ENCODE data around the gene GRK5.
"Not testable (repeated sequence)": the region's sequence is repeated elsewhere in the genome, so short reads cannot be mapped to it uniquely, and the experiment has no call there.

Gene GRK5

DNA sequence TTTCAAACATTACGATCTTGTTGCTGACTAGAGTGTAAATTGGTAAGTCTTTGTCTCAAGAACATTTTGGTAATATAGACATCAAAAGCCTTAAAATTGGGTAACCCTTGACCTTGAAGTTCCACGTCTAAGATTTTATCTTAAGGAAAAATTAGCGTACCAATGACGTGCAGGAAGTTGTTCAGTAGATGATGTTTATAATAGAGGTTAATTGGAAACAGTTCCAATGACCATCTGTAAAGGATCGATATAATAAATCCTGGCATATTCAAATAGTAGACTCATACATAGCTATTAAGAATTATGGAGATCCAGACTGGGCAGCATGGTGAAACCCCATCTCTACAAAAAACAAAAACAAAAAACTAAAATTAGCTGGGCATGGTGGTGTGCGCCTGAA lies 20.5 kb downstream of the GRK5 start:
- H3K4me1 Mint-ChIP-seq = peaks cover 14% of the 10 kb centered on the region
- peaks cover 18% of the 10 kb centered on the region for H3K36me3 Mint-ChIP-seq (ENCODE audit: low read depth)
- H3K27ac Mint-ChIP-seq = no peak overlapping the region
- no peak overlapping the region for H3K4me3 Mint-ChIP-seq
- TF ChIP-seq CTCF (IDR thresholded peaks at IDR 0.05; ENCODE audit: unreplicated experiment in 3 of 3) = no peak
- H3K9me3 Mint-ChIP-seq = peaks cover 17% of the 10 kb centered on the region
- no peaks in the 10 kb centered on the region for H3K27me3 Mint-ChIP-seq (ENCODE audit: low read depth)

- Mint-ChIP-seq H3K27ac (peak overlapping the region in 1 of 3 experiments; percentile 34), H3K9me3 (peaks cover 17% of the 10 kb centered on the region)
- TF ChIP-seq CTCF (IDR thresholded peaks at IDR 0.05; ENCODE audit: unreplicated experiment in 3 of 3) = no peak
Observed at GRCh38 chr10:119231654-119232053, 24.3 kb downstream of the GRK5 start.

DNA sequence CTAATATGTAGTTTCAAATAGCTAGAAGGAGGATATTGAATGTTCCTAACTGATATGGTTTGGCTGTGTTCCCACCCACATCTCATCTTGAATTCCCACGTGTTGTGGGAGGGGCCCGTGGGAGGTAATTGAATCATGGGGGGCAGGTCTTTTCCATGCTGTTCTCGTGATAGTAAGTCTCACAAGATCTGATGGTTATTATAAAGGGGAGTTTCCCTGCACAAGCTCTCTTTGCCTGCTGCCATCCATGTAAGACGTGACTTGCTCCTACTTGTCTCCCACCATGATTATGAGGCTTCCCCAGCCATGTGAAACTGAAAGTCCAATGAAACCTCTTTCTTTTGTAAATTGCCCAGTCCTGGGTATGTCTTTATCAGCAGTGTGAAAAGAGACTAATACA lies 25.1 kb downstream of the GRK5 start:
- H3K9me3 Mint-ChIP-seq = peaks cover 17% of the 10 kb centered on the region
- H3K27ac Mint-ChIP-seq = peak overlapping the region in 1 of 3 experiments; percentile 34
- H3K27me3 Mint-ChIP-seq (ENCODE audit: low read depth); H3K4me3 Mint-ChIP-seq: not testable (repeated sequence)
- H3K4me1 Mint-ChIP-seq = peaks cover 32% of the 10 kb centered on the region
- peaks cover 18% of the 10 kb centered on the region for H3K36me3 Mint-ChIP-seq (ENCODE audit: low read depth)

More at GRCh38 chr10:119231654-119232053, 24.3 kb downstream of the GRK5 start:
- Mint-ChIP-seq H3K36me3 (ENCODE audit: low read depth) (peaks cover 18% of the 10 kb centered on the region), H3K27me3 (ENCODE audit: low read depth) (no peaks in the 10 kb centered on the region), H3K4me3 (no peak overlapping the region), H3K4me1 (peaks cover 24% of the 10 kb centered on the region)

DNA sequence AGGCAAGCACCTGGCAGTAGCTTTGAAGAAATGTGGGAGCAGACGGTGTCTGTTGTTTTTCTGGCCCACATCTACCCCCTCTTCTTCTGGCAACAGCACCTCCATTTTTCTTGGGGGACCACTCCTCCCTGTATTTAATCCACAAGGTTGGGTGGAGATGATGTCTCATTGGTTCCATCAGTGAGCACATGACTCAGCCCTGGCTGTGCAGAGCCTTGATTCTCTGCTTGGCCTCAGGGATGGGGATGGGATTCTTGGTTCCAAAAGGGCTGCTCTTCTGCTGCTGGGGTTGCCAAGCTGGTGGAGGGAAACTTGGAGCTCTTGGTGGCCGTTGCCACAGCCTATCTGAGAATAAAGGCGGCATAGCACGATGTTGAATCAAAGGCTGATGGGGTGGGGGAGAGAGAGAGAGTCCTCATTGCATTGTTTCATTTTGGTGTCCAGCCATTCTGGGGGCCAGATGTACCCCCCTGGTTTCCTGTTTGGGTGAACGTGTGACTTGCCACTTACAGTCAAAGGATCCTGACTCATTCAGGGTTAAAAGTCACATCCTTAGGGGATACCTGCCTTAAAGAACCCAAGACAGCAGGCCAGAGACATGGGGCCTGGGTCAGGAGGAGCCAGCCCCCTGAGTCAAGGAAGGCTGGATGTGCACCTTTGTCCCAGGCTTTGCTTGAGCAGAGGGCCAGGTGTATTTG lies 25.9 kb downstream of the GRK5 start:
- Mint-ChIP-seq H3K4me3 (no peak overlapping the region), H3K36me3 (ENCODE audit: low read depth) (peaks cover 18% of the 10 kb centered on the region), H3K9me3 (peaks cover 17% of the 10 kb centered on the region), H3K27ac (peak overlapping the region in 2 of 3 experiments; percentile 72 to 97), H3K4me1 (peaks cover 40% of the 10 kb centered on the region), H3K27me3 (ENCODE audit: low read depth) (no peaks in the 10 kb centered on the region)
- TF ChIP-seq CTCF (IDR thresholded peaks at IDR 0.05; ENCODE audit: unreplicated experiment in 3 of 3) = no peak

GRCh38 chr10:119233821-119234220 lies 26.4 kb downstream of the GRK5 start:
- peaks cover 17% of the 10 kb centered on the region for H3K9me3 Mint-ChIP-seq
- no peaks in the 10 kb centered on the region for H3K27me3 Mint-ChIP-seq (ENCODE audit: low read depth)
- H3K4me3 Mint-ChIP-seq = no peak overlapping the region
- H3K27ac Mint-ChIP-seq = peak overlapping the region; percentile 72 to 97 (median 78)
- peaks cover 45% of the 10 kb centered on the region for H3K4me1 Mint-ChIP-seq
- H3K36me3 Mint-ChIP-seq (ENCODE audit: low read depth) = peaks cover 18% of the 10 kb centered on the region
- TF ChIP-seq CTCF (IDR thresholded peaks at IDR 0.05; ENCODE audit: unreplicated experiment in 3 of 3) = no peak

DNA sequence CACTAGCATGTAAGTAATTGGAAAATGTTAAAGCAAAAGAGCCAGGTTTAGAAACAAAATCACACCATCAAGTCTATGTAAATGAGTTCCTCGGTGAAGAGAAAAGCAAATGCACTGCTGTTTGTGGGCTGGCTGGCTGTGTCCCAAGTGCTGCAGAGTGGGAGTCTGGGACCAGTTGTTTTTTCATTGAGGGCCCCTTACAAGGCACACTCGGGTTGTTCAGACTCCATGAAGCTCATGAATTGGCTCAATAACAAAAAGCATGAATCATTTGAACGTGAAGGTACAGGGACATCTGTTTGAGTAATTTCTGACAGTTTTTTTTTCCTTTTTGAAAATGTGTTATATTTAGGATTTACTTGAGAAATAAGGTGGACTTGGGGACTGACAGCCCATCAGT lies 28.0 kb downstream of the GRK5 start:
- H3K27me3 Mint-ChIP-seq (ENCODE audit: low read depth) = no peaks in the 10 kb centered on the region
- peaks cover 15% of the 10 kb centered on the region for H3K36me3 Mint-ChIP-seq (ENCODE audit: low read depth)
- H3K4me3 Mint-ChIP-seq = peak overlapping the region; percentile 48 to 70 (median 67)
- peaks cover 15% of the 10 kb centered on the region for H3K9me3 Mint-ChIP-seq
- TF ChIP-seq CTCF (IDR thresholded peaks at IDR 0.05; ENCODE audit: unreplicated experiment in 3 of 3) = no peak
- H3K4me1 Mint-ChIP-seq = peaks cover 47% of the 10 kb centered on the region
- H3K27ac Mint-ChIP-seq = peak overlapping the region; percentile 90 to 99 (median 97)
